Heart left ventricle (tissue), 13 donors: Measurements from ENCODE around the gene SERTM2.

Source experiments
- POLR2A ChIP-seq, 2 donors: fragments of 450-650 bp; IDR thresholded peaks; one replicate each; pipeline ENCODE4 v1.6.1; 2017; ENCODE audit warnings: antibody characterized with exemption in 2 of 2, mild to moderate bottlenecking in 2 of 2, moderate library complexity in 2 of 2
- TF ChIP-seq, protein P1 (sequence below), 12 donors: fragments of 200-600 bp; sonication (generic) in 4 of 12; IDR thresholded peaks; one replicate each; pipeline versions ENCODE4 v1.5.0 to v1.8.0; 2018 to 2022; ENCODE audit warnings: antibody characterized with exemption in 12 of 12, mild to moderate bottlenecking in 5 of 12
- donor health status: ischemic (EF 13 %, LVEDD 7.1; RV severe dilation, severe dysfunction).
- donor health status: DM: no; HTN: yes; CAD: no.
- donor health status: DM: no; HTN: no; CAD: no.
- donor health status: ischemic (EF 25% LVEDD 6.9; RV normal size, moderate dysfunction).
- donor health status: ischemic (EF 25% LVEDD 5.7; RV mildly dilated, moderate dysfunction).
- donor health status: ischemic (EF 35%, LVEDD 5.7; RV mildly dilated, moderate dysfunction).
- donor health status: nonischemic (EF 11% LVEDD 7.7; RV severe dilation, severe dysfunction).
- donor health status: DM: yes; HTN: yes; CAD: no.
- donor health status: PGD.
- donor health status: ischemic (EF 29% LVEDD 5.4; RV normal size, mild dysfunction).
- donor health status: nonischemic (EF 23%, LVEDD 6.1; RV moderate dilation, normal function).

DNA sequence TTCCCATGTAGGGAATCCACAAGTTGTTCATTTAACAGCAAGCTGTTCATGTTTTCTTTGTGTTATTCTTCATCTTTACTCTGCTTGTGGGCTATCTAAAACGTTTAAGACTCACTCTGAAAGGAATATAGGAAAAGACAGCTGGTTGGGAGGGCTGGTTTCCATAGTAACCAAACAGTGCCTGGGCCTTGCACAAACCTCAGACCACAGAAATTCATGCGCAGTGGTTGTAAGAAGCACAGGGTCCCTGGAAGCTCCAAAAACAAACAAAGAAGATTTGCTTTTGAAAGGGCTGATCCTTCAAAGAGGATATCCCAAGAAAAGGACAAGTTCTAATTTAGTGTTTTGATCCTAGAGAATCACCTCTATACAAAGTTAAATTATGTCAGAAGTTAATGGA lies 7.8 kb downstream of the SERTM2 start:
- TF ChIP-seq, protein P1, sequence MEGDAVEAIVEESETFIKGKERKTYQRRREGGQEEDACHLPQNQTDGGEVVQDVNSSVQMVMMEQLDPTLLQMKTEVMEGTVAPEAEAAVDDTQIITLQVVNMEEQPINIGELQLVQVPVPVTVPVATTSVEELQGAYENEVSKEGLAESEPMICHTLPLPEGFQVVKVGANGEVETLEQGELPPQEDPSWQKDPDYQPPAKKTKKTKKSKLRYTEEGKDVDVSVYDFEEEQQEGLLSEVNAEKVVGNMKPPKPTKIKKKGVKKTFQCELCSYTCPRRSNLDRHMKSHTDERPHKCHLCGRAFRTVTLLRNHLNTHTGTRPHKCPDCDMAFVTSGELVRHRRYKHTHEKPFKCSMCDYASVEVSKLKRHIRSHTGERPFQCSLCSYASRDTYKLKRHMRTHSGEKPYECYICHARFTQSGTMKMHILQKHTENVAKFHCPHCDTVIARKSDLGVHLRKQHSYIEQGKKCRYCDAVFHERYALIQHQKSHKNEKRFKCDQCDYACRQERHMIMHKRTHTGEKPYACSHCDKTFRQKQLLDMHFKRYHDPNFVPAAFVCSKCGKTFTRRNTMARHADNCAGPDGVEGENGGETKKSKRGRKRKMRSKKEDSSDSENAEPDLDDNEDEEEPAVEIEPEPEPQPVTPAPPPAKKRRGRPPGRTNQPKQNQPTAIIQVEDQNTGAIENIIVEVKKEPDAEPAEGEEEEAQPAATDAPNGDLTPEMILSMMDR (IDR thresholded peaks at IDR 0.05), result no peak
- TF ChIP-seq POLR2A (IDR thresholded peaks at IDR 0.05), result no peak
